ENCODE measurements around the gene TSSK2.

The TSSK2 gene

DNA sequence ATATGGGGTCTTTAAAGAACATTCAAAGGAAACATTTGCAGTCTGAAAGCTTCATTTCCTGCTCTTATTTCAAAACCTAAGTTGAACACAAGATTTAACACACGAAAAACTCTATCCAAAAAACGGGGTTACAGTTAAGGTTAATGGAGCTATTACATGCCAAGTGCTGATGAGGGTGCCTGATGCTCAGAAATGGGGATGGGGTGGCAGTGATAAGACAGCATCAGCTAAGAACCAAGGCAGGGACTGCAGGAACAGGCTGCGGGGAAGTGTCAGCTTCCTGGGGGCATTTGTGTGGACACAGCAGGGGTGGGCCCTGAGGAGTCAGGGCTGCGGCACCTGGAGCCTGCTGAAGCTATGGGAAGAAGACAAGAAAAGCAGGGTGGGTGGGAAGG is 21.0 kb upstream of the TSSK2 start:
- TF ChIP-seq SIN3A (IDR thresholded peaks at IDR 0.05; ENCODE audit: borderline replicate concordance, insufficient read depth, low read length) = no peak
- no peak for TF ChIP-seq POLR2AphosphoS5 (IDR thresholded peaks at IDR 0.05; ENCODE audit: low read depth, low read length)
- no peak for TF ChIP-seq TAF1 (IDR thresholded peaks at IDR 0.05; ENCODE audit: borderline replicate concordance, insufficient read depth, low read length)
- TF ChIP-seq, protein P1, sequence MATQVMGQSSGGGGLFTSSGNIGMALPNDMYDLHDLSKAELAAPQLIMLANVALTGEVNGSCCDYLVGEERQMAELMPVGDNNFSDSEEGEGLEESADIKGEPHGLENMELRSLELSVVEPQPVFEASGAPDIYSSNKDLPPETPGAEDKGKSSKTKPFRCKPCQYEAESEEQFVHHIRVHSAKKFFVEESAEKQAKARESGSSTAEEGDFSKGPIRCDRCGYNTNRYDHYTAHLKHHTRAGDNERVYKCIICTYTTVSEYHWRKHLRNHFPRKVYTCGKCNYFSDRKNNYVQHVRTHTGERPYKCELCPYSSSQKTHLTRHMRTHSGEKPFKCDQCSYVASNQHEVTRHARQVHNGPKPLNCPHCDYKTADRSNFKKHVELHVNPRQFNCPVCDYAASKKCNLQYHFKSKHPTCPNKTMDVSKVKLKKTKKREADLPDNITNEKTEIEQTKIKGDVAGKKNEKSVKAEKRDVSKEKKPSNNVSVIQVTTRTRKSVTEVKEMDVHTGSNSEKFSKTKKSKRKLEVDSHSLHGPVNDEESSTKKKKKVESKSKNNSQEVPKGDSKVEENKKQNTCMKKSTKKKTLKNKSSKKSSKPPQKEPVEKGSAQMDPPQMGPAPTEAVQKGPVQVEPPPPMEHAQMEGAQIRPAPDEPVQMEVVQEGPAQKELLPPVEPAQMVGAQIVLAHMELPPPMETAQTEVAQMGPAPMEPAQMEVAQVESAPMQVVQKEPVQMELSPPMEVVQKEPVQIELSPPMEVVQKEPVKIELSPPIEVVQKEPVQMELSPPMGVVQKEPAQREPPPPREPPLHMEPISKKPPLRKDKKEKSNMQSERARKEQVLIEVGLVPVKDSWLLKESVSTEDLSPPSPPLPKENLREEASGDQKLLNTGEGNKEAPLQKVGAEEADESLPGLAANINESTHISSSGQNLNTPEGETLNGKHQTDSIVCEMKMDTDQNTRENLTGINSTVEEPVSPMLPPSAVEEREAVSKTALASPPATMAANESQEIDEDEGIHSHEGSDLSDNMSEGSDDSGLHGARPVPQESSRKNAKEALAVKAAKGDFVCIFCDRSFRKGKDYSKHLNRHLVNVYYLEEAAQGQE (IDR thresholded peaks at IDR 0.05; ENCODE audit: insufficient read depth in 1 of 2, low read depth in 2 of 2, low read length in 2 of 2) = no peak
- TF ChIP-seq FOXP2 (optimal IDR thresholded peaks at IDR 0.05; ENCODE audit: borderline replicate concordance, extremely low read depth, extremely low read length, insufficient read depth) = no peak

DNA sequence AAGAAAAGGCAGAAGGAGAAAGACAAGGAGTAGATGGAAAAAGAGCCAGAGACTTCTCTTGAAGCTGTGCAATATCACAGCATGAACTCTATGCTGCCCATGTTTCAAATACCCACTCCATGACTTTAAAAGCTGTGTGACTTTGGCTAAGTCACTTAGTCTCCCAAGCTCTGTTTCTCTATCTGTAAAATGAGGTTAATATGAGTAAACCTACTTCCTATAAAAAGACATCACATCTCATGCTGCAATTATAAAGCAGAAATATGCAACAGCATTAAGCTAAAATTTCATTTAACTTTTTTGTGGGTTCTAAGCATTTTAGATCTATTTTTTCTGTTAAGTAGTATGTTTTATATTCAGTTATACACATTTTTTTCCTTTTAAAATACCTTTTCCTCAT is 20.5 kb upstream of the TSSK2 start:
- TF ChIP-seq POLR2AphosphoS5 (IDR thresholded peaks at IDR 0.05; ENCODE audit: low read depth, low read length) (no peak), FOXP2 (optimal IDR thresholded peaks at IDR 0.05; ENCODE audit: borderline replicate concordance, extremely low read depth, extremely low read length, insufficient read depth) (no peak), TAF1 (IDR thresholded peaks at IDR 0.05; ENCODE audit: borderline replicate concordance, insufficient read depth, low read length) (no peak)
- TF ChIP-seq, protein P1 (IDR thresholded peaks at IDR 0.05; ENCODE audit: insufficient read depth in 1 of 2, low read depth in 2 of 2, low read length in 2 of 2) = no peak

- TF ChIP-seq SIN3A (IDR thresholded peaks at IDR 0.05; ENCODE audit: borderline replicate concordance, insufficient read depth, low read length) = no peak
- no peak for TF ChIP-seq POLR2AphosphoS5 (IDR thresholded peaks at IDR 0.05; ENCODE audit: low read depth, low read length)
- no peak for TF ChIP-seq TAF1 (IDR thresholded peaks at IDR 0.05; ENCODE audit: borderline replicate concordance, insufficient read depth, low read length)
- TF ChIP-seq, protein P1 (IDR thresholded peaks at IDR 0.05; ENCODE audit: insufficient read depth in 1 of 2, low read depth in 2 of 2, low read length in 2 of 2) = no peak
- no peak for TF ChIP-seq FOXP2 (optimal IDR thresholded peaks at IDR 0.05; ENCODE audit: borderline replicate concordance, extremely low read depth, extremely low read length, insufficient read depth)
These were observed 20.0 kb upstream of the TSSK2 start for GRCh38 chr22:19111140-19111539.

DNA sequence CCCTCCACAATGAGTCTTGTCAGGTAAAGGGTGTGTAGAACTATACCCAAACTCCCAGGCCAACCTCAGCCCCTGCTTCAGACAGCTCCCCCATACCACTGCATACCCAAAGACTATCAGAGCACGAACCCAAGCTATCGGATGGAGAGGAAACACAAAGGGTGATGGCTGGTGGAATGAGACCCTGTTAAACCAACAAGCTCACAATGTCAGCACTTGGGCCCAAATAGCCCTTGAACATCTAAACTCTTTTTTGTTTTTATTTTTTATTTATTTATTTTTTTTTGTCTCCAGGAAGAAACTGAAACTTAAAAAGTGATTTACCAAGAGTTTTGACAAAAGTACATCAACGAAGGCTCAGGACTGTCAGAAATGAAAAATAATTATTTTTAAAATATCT is 19.5 kb upstream of the TSSK2 start:
- TF ChIP-seq SIN3A (IDR thresholded peaks at IDR 0.05; ENCODE audit: borderline replicate concordance, insufficient read depth, low read length) (no peak), POLR2AphosphoS5 (IDR thresholded peaks at IDR 0.05; ENCODE audit: low read depth, low read length) (no peak), FOXP2 (optimal IDR thresholded peaks at IDR 0.05; ENCODE audit: borderline replicate concordance, extremely low read depth, extremely low read length, insufficient read depth) (no peak), TAF1 (IDR thresholded peaks at IDR 0.05; ENCODE audit: borderline replicate concordance, insufficient read depth, low read length) (no peak)
- TF ChIP-seq, protein P1 (IDR thresholded peaks at IDR 0.05; ENCODE audit: insufficient read depth in 1 of 2, low read depth in 2 of 2, low read length in 2 of 2) = no peak

GRCh38 chr22:19113429-19113828 is 17.7 kb upstream of the TSSK2 start:
- TF ChIP-seq, protein P1 (IDR thresholded peaks at IDR 0.05; ENCODE audit: insufficient read depth in 1 of 2, low read depth in 2 of 2, low read length in 2 of 2) = no peak
- TF ChIP-seq SIN3A (IDR thresholded peaks at IDR 0.05; ENCODE audit: borderline replicate concordance, insufficient read depth, low read length) (no peak), FOXP2 (optimal IDR thresholded peaks at IDR 0.05; ENCODE audit: borderline replicate concordance, extremely low read depth, extremely low read length, insufficient read depth) (no peak), TAF1 (IDR thresholded peaks at IDR 0.05; ENCODE audit: borderline replicate concordance, insufficient read depth, low read length) (no peak), POLR2AphosphoS5 (IDR thresholded peaks at IDR 0.05; ENCODE audit: low read depth, low read length) (no peak)
